Endothelial cell of umbilical vein (primary cell): Measurements from ENCODE around the gene TGIF1. TPM values are rescaled to one million over a fixed set of nuclear protein-coding genes. Genes with fewer than 3 reads are reported as not detected.
"Not testable (repeated sequence)": the region's sequence is repeated elsewhere in the genome, so short reads cannot be mapped to it uniquely, and the experiment has no call there.

Experiments
- BruUV-seq: library from RNA; stranded (reverse); fragments of 400-500 nt; replicated peaks from 2 replicates; lab custom pipeline; 2021; lab: Mats Ljungman, UMichigan
- CTCF ChIA-PET: fragments of 300-600, 350-600 bp; sonication (Branson Sonifier 250); formaldehyde crosslinking; loops from one replicate; lab custom pipeline; 2021; ENCODE audit warnings: antibody characterized with exemption, inconsistent platforms; lab: Charles Lee
- POLR2A ChIA-PET: fragments of 300-600, 350-600 bp; sonication (Branson Sonifier 250); formaldehyde crosslinking; loops from one replicate; lab custom pipeline; 2021; ENCODE audit warnings: antibody characterized with exemption, inconsistent platforms; lab: Charles Lee
- DNase-seq: peaks from one replicate; pipeline ENCODE4 v3.0.0-alpha.2; 2011; ENCODE audit warnings: low read depth, low spot score
- FAIRE-seq: peaks from 2 replicates; lab custom pipeline; 2011; peaks lifted over from hg19 to GRCh38; lab: Jason Lieb, UNC
- H2AFZ ChIP-seq: 2 replicates; pipeline ENCODE4 v1.6.0; 2012; ENCODE audit warnings: low read depth, low read length, control low read depth, inconsistent platforms
- H3K27ac ChIP-seq: 2 replicates; pipeline ENCODE4 v1.5.1; 2011; ENCODE audit warnings: low read depth, mild to moderate bottlenecking, control low read depth, low read length, moderate library complexity; ENCODE audit not compliant: insufficient read depth
- H3K27me3 ChIP-seq, 2 experiments: 2 replicates each; pipeline versions ENCODE4 v1.6.0 to v1.6.1; 2011; ENCODE audit warnings: low read length in 2 of 2, mixed read lengths in 1 of 2; ENCODE audit not compliant: control insufficient read depth in 2 of 2, insufficient read depth in 2 of 2
- H3K36me3 ChIP-seq, 2 experiments: 2 replicates in 1 of 2; 3 replicates in 1 of 2; pipeline ENCODE4 v1.5.1; 2011; ENCODE audit warnings: low read length in 2 of 2, mild to moderate bottlenecking in 1 of 2, moderate library complexity in 1 of 2; ENCODE audit not compliant: control insufficient read depth in 2 of 2, insufficient read depth in 2 of 2; ENCODE audit errors: extremely low read depth in 1 of 2
- H3K4me1 ChIP-seq: 3 replicates; pipeline ENCODE4 v1.5.1; 2011; ENCODE audit warnings: mild to moderate bottlenecking, low read length; ENCODE audit not compliant: control insufficient read depth, insufficient read depth; ENCODE audit errors: extremely low read depth
- H3K4me2 ChIP-seq: 2 replicates; pipeline ENCODE4 v1.6.1; 2011; ENCODE audit warnings: low read length, control low read depth, mixed read lengths; ENCODE audit not compliant: insufficient read depth
- H3K4me3 ChIP-seq, 3 experiments: fragments of 200-600 bp in 1 of 3; sonication (generic), shearing (Covaris generic) in 1 of 3; replicated peaks in 1 of 3; 2 replicates each; pipeline ENCODE4 v1.5.1; 2011 to 2016; ENCODE audit warnings: control low read depth in 3 of 3, low read length in 3 of 3, mild to moderate bottlenecking in 2 of 3, inconsistent platforms in 1 of 3, low read depth in 1 of 3, moderate library complexity in 1 of 3; ENCODE audit not compliant: insufficient read depth in 1 of 3
- H3K79me2 ChIP-seq: 2 replicates; pipeline ENCODE4 v1.6.0; 2012; ENCODE audit warnings: low read length, inconsistent platforms; ENCODE audit not compliant: control insufficient read depth, insufficient read depth
- H3K9ac ChIP-seq: replicated peaks from 2 replicates; pipeline ENCODE3; 2011; ENCODE audit warnings: low read length, control low read depth; ENCODE audit not compliant: insufficient read depth; ENCODE audit errors: extremely low read depth
- H3K9me1 ChIP-seq: replicated peaks from 3 replicates; pipeline ENCODE4 v1.6.0; 2011; ENCODE audit warnings: mild to moderate bottlenecking, low read length; ENCODE audit not compliant: control insufficient read depth, insufficient read depth; ENCODE audit errors: extremely low read depth
- H3K9me3 ChIP-seq: replicated peaks from 2 replicates; pipeline ENCODE4 v1.5.1; 2012; ENCODE audit warnings: low read length, inconsistent platforms; ENCODE audit not compliant: control insufficient read depth, insufficient read depth
- H4K20me1 ChIP-seq: replicated peaks from 2 replicates; pipeline ENCODE3; 2011; ENCODE audit warnings: mild to moderate bottlenecking, low read length; ENCODE audit not compliant: control insufficient read depth, insufficient read depth; ENCODE audit errors: extremely low read depth
- EZH2 ChIP-seq: IDR thresholded peaks from 2 replicates; pipeline ENCODE4 v1.6.1; 2012; ENCODE audit warnings: borderline replicate concordance, low read depth, mild to moderate bottlenecking, moderate library complexity, low read length, inconsistent platforms; ENCODE audit not compliant: severe bottlenecking
- FOS ChIP-seq: IDR thresholded peaks from 2 replicates; pipeline ENCODE4 v1.6.1; 2011; ENCODE audit warnings: mild to moderate bottlenecking, low read length, moderate library complexity, borderline replicate concordance; ENCODE audit not compliant: insufficient read depth
- GATA2 ChIP-seq: IDR thresholded peaks from 2 replicates; pipeline ENCODE4 v1.7.0; 2011; ENCODE audit warnings: low read depth, mild to moderate bottlenecking, moderate library complexity, mixed read lengths, low read length; ENCODE audit not compliant: insufficient read length, insufficient read depth
- JUN ChIP-seq: IDR thresholded peaks from 2 replicates; pipeline ENCODE4 v1.6.1; 2011; ENCODE audit warnings: borderline replicate concordance, low read depth; ENCODE audit not compliant: insufficient read length, insufficient read depth
- MYC ChIP-seq: IDR thresholded peaks from one replicate; pipeline ENCODE4 v1.6.1; 2011; ENCODE audit warnings: mild to moderate bottlenecking, low read depth, low read length
- POLR2A ChIP-seq: IDR thresholded peaks from 2 replicates; pipeline ENCODE4 v1.6.1; 2012; ENCODE audit warnings: low read depth, mild to moderate bottlenecking, control low read depth, low read length
- POLR2AphosphoS5 ChIP-seq: IDR thresholded peaks from 2 replicates; pipeline ENCODE4 v1.6.1; 2012; ENCODE audit warnings: low read depth, mild to moderate bottlenecking, control low read depth, low read length, moderate library complexity; ENCODE audit not compliant: insufficient read depth
- dilution Hi-C: fragments of 300-500 bp; cut with MboI; formaldehyde crosslinking; loops from one replicate; pipeline ENCODE4 v1.15.0; 2019; ENCODE audit warnings: low sequenced_read_pairs; ENCODE audit not compliant: extremely low pct_ligation_motif_present
- intact Hi-C: fragments of 100-400 bp; cut with micrococcal nuclease; formaldehyde crosslinking; loops from one replicate; pipeline ENCODE4 v1.10.0; 2022
- polyA plus RNA-seq, 4 experiments: library from polyadenylated mRNA; depleted of rRNA in 3 of 4; stranded (reverse) in 3 of 4; unstranded in 1 of 4; fragments of >200 nt; gene quantifications; 2 replicates each; pipeline versions ENCODE4 v1.2.1 to v1.2.3, GENCODE V29; 2011 to 2012; ENCODE audit warnings: missing spikeins in 1 of 4
- total RNA-seq: library from RNA; stranded (reverse); gene quantifications from 2 replicates; pipeline ENCODE4 v1.2.3, GENCODE V29; 2021
- TF ChIP-seq, protein P1 (sequence below), 2 donors: IDR thresholded peaks; 1 replicate in 1 of 2; 2 replicates in 1 of 2; pipeline ENCODE4 v1.5.1; 2011; ENCODE audit warnings: low read length in 2 of 2, mild to moderate bottlenecking in 2 of 2, moderate library complexity in 2 of 2, control low read depth in 1 of 2, inconsistent platforms in 1 of 2, low read depth in 1 of 2; ENCODE audit not compliant: insufficient read depth in 1 of 2; ENCODE audit errors: extremely low read depth in 1 of 2
- TF ChIP-seq, protein P2 (sequence below): IDR thresholded peaks from 2 replicates; pipeline ENCODE4 v1.6.1; 2011; ENCODE audit not compliant: insufficient read depth, insufficient read length

TGIF1 gene
- total and polyA plus RNA-seq, 2 donors (not counting 3 experiments of a cell fraction or from before 2014, with no cell fraction given): 75.6 to 96.6 TPM

DNA sequence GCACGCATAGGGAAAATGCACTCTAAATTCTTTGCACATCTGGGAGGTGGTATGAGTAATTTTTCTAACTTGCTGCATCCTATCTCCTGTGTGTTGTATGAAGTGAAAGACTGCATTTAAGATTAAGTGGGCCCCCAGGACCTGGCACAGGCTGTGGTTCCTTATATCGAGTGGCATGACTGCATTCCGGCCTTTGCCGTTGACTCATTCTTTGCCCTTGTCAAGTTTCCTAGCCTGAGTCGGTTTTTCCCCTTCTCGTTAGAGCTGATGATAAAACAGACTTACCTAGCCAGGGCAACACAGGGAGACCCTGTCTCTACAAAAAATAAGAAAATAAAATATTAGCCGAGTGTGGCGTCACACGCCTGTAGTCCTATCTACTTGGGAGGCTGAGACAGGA lies 37.4 kb upstream of the TGIF1 start:
- intact Hi-C loops, H3K9me1 ChIP-seq, H3K79me2 ChIP-seq, H2AFZ ChIP-seq, H3K9ac ChIP-seq, FAIRE-seq, H3K9me3 ChIP-seq, H3K36me3 ChIP-seq, H4K20me1 ChIP-seq, BruUV-seq, H3K4me3 ChIP-seq, H3K27ac ChIP-seq, CTCF ChIA-PET, H3K27me3 ChIP-seq, dilution Hi-C loops, DNase-seq, H3K4me1 ChIP-seq: not testable (repeated sequence)
- POLR2A ChIA-PET: interaction anchor here (0.5 kb wide), 1 partner anchor 14 kb away, joined by 3 read pairs; no protein-coding TSS in a partner anchor
- peak overlapping the region; percentile 30 for H3K4me2 ChIP-seq

DNA sequence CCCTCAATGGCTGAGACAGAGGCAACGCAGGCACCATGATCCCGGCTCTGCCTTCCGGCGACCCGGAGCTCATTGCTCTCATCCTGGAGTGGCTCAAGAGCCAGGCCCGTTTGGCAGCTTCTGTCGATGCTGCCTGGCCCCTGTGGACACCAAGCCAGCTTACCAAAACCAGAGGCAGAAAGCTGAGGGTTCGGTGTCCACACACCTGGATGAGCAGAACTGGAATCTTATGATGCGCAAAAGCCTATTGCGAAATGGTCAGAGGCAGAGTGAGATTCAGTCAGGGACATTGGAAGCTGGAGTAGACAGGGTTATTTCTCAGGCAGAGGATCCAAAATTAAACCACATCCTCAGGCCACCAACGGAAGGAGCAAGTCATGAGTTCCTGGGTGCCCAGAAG lies 34.9 kb upstream of the TGIF1 start:
- Histone ChIP-seq H3K4me2 (no peak overlapping the region), H3K79me2 (no peaks in the 10 kb centered on the region), H3K27ac (no peak overlapping the region), H3K4me1 (peaks cover 5% of the 10 kb centered on the region), H3K4me3 (no peak overlapping the region), H3K36me3 (no peaks in the 10 kb centered on the region), H4K20me1 (no peaks in the 10 kb centered on the region), H3K27me3 (no peaks in the 10 kb centered on the region), H3K9me1 (no peaks in the 10 kb centered on the region), H2AFZ (no peak overlapping the region), H3K9ac (no peak overlapping the region), H3K9me3 (no peaks in the 10 kb centered on the region)
- CTCF ChIA-PET: interaction anchor here (1.3 kb wide), 1 partner anchor 17 kb away, joined by 3 read pairs; no protein-coding TSS in a partner anchor
- POLR2A ChIA-PET: no interaction called here
- no TSS peak for BruUV-seq
- TF ChIP-seq POLR2A (no peak), EZH2 (no peak), POLR2AphosphoS5 (no peak), MYC (no peak), GATA2 (no peak), JUN (no peak), FOS (no peak)
- TF ChIP-seq, protein P1, sequence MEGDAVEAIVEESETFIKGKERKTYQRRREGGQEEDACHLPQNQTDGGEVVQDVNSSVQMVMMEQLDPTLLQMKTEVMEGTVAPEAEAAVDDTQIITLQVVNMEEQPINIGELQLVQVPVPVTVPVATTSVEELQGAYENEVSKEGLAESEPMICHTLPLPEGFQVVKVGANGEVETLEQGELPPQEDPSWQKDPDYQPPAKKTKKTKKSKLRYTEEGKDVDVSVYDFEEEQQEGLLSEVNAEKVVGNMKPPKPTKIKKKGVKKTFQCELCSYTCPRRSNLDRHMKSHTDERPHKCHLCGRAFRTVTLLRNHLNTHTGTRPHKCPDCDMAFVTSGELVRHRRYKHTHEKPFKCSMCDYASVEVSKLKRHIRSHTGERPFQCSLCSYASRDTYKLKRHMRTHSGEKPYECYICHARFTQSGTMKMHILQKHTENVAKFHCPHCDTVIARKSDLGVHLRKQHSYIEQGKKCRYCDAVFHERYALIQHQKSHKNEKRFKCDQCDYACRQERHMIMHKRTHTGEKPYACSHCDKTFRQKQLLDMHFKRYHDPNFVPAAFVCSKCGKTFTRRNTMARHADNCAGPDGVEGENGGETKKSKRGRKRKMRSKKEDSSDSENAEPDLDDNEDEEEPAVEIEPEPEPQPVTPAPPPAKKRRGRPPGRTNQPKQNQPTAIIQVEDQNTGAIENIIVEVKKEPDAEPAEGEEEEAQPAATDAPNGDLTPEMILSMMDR (IDR thresholded peaks at IDR 0.05; ENCODE audit: extremely low read depth in 1 of 2, insufficient read depth in 1 of 2, low read depth in 1 of 2, low read length in 2 of 2): no peak
- TF ChIP-seq, protein P2, sequence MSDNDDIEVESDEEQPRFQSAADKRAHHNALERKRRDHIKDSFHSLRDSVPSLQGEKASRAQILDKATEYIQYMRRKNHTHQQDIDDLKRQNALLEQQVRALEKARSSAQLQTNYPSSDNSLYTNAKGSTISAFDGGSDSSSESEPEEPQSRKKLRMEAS: no peak
- dilution Hi-C loops (no loop called here), intact Hi-C loops (no loop called here)
- FAIRE-seq (no peak), DNase-seq (no peak)
